Fibroblast of lung (primary cell): ENCODE results near the gene PSMG3. TPM values are rescaled to one million over a fixed set of nuclear protein-coding genes. Genes with fewer than 3 reads are reported as not detected.
"Not testable (repeated sequence)": the region's sequence is repeated elsewhere in the genome, so short reads cannot be mapped to it uniquely, and the experiment has no call there.

Experiments used
- DNase-seq, 2 donors: peaks; one replicate each; pipeline versions ENCODE4 v3.0.0 to v3.0.0-alpha.2; 2010; ENCODE audit warnings: low read depth in 2 of 2
- H2AFZ ChIP-seq: 2 replicates; pipeline ENCODE4 v1.5.1; 2012; ENCODE audit warnings: low read length, control low read depth, inconsistent platforms
- H3K27ac ChIP-seq: 2 replicates; pipeline ENCODE4 v1.5.1; 2011; ENCODE audit warnings: low read length, control low read depth; ENCODE audit not compliant: insufficient read depth
- H3K27me3 ChIP-seq: 2 replicates; pipeline ENCODE4 v1.5.1; 2011; ENCODE audit warnings: mild to moderate bottlenecking, low read length; ENCODE audit not compliant: control insufficient read depth, insufficient read depth
- H3K36me3 ChIP-seq: 2 replicates; pipeline ENCODE4 v1.5.1; 2011; ENCODE audit warnings: low read length; ENCODE audit not compliant: control insufficient read depth, insufficient read depth
- H3K4me1 ChIP-seq: 2 replicates; pipeline ENCODE4 v1.5.1; 2011; ENCODE audit warnings: low read length; ENCODE audit not compliant: control insufficient read depth, insufficient read depth; ENCODE audit errors: extremely low read depth
- H3K4me2 ChIP-seq: 2 replicates; pipeline ENCODE4 v1.5.1; 2011; ENCODE audit warnings: low read length, control low read depth; ENCODE audit not compliant: insufficient read depth; ENCODE audit errors: extremely low read depth
- H3K4me3 ChIP-seq, 4 experiments: fragments of 200-600 bp in 1 of 4; sonication (generic) in 1 of 4; replicated peaks in 1 of 4; 2 replicates each; pipeline ENCODE4 v1.5.1; 2011 to 2016; ENCODE audit warnings: low read length in 4 of 4, low read depth in 3 of 4, mild to moderate bottlenecking in 3 of 4, control low read depth in 2 of 4, inconsistent platforms in 1 of 4, mixed read lengths in 1 of 4; ENCODE audit not compliant: insufficient read depth in 1 of 4; ENCODE audit errors: control extremely low read depth in 1 of 4
- H3K79me2 ChIP-seq: 2 replicates; pipeline ENCODE4 v1.5.1; 2012; ENCODE audit warnings: mild to moderate bottlenecking, low read length, inconsistent platforms; ENCODE audit not compliant: control insufficient read depth, insufficient read depth
- H3K9ac ChIP-seq: 2 replicates; pipeline ENCODE4 v1.5.1; 2011; ENCODE audit warnings: mild to moderate bottlenecking, low read length, control low read depth; ENCODE audit not compliant: insufficient read depth
- H3K9me3 ChIP-seq: 2 replicates; pipeline ENCODE4 v1.5.1; 2012; ENCODE audit warnings: low read depth, low read length; ENCODE audit not compliant: control insufficient read depth, insufficient read depth
- H4K20me1 ChIP-seq: 2 replicates; pipeline ENCODE4 v1.5.1; 2011; ENCODE audit warnings: low read length; ENCODE audit not compliant: control insufficient read depth, insufficient read depth; ENCODE audit errors: extremely low read depth
- CTCF ChIP-seq, 2 donors: IDR thresholded peaks in 1 of 2; conservative IDR thresholded peaks in 1 of 2; 1 replicate in 1 of 2; 2 replicates in 1 of 2; pipeline ENCODE4 v1.5.1; 2011 to 2012; ENCODE audit warnings: low read length in 2 of 2, control low read depth in 1 of 2, inconsistent platforms in 1 of 2, low read depth in 1 of 2, mild to moderate bottlenecking in 1 of 2
- EZH2 ChIP-seq: IDR thresholded peaks from 2 replicates; pipeline ENCODE4 v1.5.1; 2012; ENCODE audit warnings: low read length, control low read depth, mild to moderate bottlenecking; ENCODE audit errors: missing control alignments
- polyA plus RNA-seq, 2 donors: library from polyadenylated mRNA; depleted of rRNA in 1 of 2; stranded (reverse) in 1 of 2; unstranded in 1 of 2; fragments of >200 nt; gene quantifications; 2 replicates each; pipeline ENCODE4 v1.2.1, GENCODE V29; 2011 to 2012; ENCODE audit warnings: missing spikeins in 1 of 2
- total RNA-seq: library from RNA; depleted of rRNA; stranded (reverse); fragments of >200 nt; gene quantifications from 2 replicates; pipeline ENCODE4 v1.2.1, GENCODE V29; 2014

Gene PSMG3
- total and polyA plus RNA-seq, 2 donors (not counting 1 experiment from before 2014, with no cell fraction given) = 19.3 to 24.6 TPM

- Histone ChIP-seq H3K36me3 (no peaks in the 10 kb centered on the region), H2AFZ (no peak overlapping the region), H3K9me3 (no peaks in the 10 kb centered on the region), H3K4me3 (no peak overlapping the region), H3K27ac (no peak overlapping the region), H4K20me1 (no peaks in the 10 kb centered on the region), H3K4me1 (no peaks in the 10 kb centered on the region), H3K4me2 (no peak overlapping the region), H3K79me2 (no peaks in the 10 kb centered on the region), H3K9ac (no peak overlapping the region), H3K27me3 (peaks cover 16% of the 10 kb centered on the region)
- DNase-seq = no peak
- TF ChIP-seq EZH2 = no peak
- no peak for TF ChIP-seq CTCF (conservative IDR thresholded peaks at IDR 0.05 in 1 of 2, IDR thresholded peaks at IDR 0.05 in 1 of 2; ENCODE audit: low read depth in 1 of 2, low read length in 2 of 2)
Observed at GRCh38 chr7:1523208-1523607, 46.6 kb downstream of the PSMG3 start.

- no peak overlapping the region for H3K27ac ChIP-seq
- TF ChIP-seq CTCF (conservative IDR thresholded peaks at IDR 0.05 in 1 of 2, IDR thresholded peaks at IDR 0.05 in 1 of 2; ENCODE audit: low read depth in 1 of 2, low read length in 2 of 2) (no peak), EZH2 (no peak)
- no peak for DNase-seq
Observed at GRCh38 chr7:1521456-1521855, 48.4 kb downstream of the PSMG3 start.

GRCh38 chr7:1520539-1521234 lies 49.1 kb downstream of the PSMG3 start:
- no peak overlapping the region for H3K9ac ChIP-seq

More at GRCh38 chr7:1521456-1521855, 48.4 kb downstream of the PSMG3 start:
- Histone ChIP-seq H3K79me2 (no peaks in the 10 kb centered on the region), H2AFZ (no peak overlapping the region), H3K9ac (no peak overlapping the region), H3K4me1 (no peaks in the 10 kb centered on the region), H4K20me1 (no peaks in the 10 kb centered on the region), H3K4me3 (no peak overlapping the region), H3K9me3 (no peaks in the 10 kb centered on the region), H3K36me3 (no peaks in the 10 kb centered on the region), H3K27me3 (peaks cover 11% of the 10 kb centered on the region), H3K4me2 (no peak overlapping the region)

GRCh38 chr7:1519322-1519922 lies 50.4 kb downstream of the PSMG3 start:
- H3K79me2 ChIP-seq, H3K9me3 ChIP-seq, H3K27ac ChIP-seq, H3K36me3 ChIP-seq, H2AFZ ChIP-seq, H3K27me3 ChIP-seq, DNase-seq, H3K4me1 ChIP-seq, H3K4me2 ChIP-seq, H4K20me1 ChIP-seq, H3K4me3 ChIP-seq, H3K9ac ChIP-seq: not testable (repeated sequence)

More at GRCh38 chr7:1520539-1521234, 49.1 kb downstream of the PSMG3 start:
- H3K4me3 ChIP-seq = no peak overlapping the region
- H3K4me1 ChIP-seq = no peaks in the 10 kb centered on the region
- TF ChIP-seq EZH2 (no peak), CTCF (conservative IDR thresholded peaks at IDR 0.05 in 1 of 2, IDR thresholded peaks at IDR 0.05 in 1 of 2; ENCODE audit: low read depth in 1 of 2, low read length in 2 of 2) (no peak)
- peak; percentile 90 to 97 for DNase-seq
- no peak overlapping the region for H3K4me2 ChIP-seq
- H3K36me3 ChIP-seq = no peaks in the 10 kb centered on the region
- no peaks in the 10 kb centered on the region for H4K20me1 ChIP-seq
- no peak overlapping the region for H2AFZ ChIP-seq
- H3K9me3 ChIP-seq = no peaks in the 10 kb centered on the region
- H3K27ac ChIP-seq = no peak overlapping the region
- H3K27me3 ChIP-seq = peaks cover 7% of the 10 kb centered on the region
- no peaks in the 10 kb centered on the region for H3K79me2 ChIP-seq
